GM18505 (cell line): ENCODE results near the gene ABLIM2.

Experiments
- ATAC-seq: cut with Tn5 transposase; IDR thresholded peaks from one replicate; pipeline ENCODE4 v1.9.1; 2021; ENCODE audit not compliant: unreplicated experiment
- POLR2A ChIP-seq: IDR thresholded peaks from 4 replicates; pipeline ENCODE4 v1.6.1; 2011; ENCODE audit warnings: borderline replicate concordance; ENCODE audit not compliant: insufficient read depth, insufficient read length; ENCODE audit errors: extremely low read depth

ABLIM2 gene

DNA sequence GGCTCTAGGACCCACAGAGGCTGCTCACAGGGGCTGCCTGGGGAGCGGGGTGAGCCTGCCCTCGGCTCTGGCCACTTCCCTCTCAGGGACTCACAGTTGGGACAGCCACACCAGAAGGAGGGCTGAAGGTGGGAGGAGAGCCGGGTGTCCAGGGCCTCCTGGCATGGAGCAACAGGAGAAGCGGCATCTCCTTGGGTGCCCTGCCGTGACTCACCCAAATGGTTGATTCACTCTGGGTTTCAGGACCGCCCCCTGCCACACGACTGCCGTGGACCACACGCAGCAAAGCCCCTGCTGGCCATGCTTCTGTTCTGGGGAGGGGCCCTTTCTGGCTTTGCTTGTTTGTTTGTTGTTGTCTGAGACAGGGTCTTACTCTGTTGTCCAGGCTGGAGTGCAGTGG, 132.9 kb downstream of the ABLIM2 start:
- no peak for ATAC-seq
- TF ChIP-seq POLR2A, result no peak

DNA sequence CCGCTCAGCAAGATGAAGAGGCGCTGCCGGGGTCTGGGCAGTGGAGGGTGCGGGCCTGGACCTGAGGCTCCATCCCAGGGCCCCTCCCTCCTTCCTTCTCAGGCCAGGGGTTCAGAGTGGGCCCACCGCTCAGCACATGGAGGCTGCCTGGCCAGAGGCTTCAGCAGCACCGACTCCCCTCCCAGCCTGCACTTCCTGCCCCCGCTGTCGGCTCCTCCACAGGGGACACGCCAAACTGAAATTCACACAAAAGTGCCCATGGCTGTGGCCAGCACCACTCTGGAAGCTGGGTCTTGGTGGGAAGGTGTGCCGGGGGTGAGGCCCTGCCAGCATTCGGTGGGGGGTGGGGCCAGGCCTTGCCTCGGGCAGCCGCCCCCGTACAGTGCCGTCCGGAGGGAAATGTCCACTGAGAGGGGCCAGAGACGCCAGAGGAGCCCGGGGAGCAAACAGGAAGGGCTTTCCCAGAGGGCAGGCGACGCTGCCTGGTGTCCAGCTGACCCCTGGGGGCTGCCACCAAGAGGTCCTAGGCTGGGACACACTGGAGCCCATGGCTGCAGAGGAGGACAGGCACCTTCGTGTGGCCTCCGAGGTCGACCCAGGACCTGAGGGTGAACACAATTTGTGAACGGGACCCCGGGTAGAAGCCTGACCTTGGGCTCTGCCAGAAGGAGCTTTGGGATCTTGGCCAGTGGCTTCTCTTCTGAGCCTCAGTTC, 134.4 kb downstream of the ABLIM2 start:
- no peak for ATAC-seq
- no peak for TF ChIP-seq POLR2A

DNA sequence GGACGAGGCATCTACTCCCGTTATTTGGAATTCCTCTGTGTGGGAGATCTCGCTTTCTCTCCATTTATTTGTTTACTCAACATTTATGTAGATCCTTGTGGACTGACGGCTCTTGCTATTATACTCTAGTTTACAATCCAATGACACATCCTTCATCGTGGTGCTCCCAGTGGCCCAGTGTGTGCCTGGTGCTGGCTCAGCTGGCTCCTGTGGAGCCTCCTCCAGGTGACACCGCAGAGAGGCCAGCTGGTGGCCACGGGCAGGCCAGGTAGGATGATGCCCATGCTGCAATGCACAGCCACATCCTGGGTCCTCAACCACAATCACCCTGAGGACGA, 134.9 kb downstream of the ABLIM2 start:
- no peak for ATAC-seq
- no peak for TF ChIP-seq POLR2A

DNA sequence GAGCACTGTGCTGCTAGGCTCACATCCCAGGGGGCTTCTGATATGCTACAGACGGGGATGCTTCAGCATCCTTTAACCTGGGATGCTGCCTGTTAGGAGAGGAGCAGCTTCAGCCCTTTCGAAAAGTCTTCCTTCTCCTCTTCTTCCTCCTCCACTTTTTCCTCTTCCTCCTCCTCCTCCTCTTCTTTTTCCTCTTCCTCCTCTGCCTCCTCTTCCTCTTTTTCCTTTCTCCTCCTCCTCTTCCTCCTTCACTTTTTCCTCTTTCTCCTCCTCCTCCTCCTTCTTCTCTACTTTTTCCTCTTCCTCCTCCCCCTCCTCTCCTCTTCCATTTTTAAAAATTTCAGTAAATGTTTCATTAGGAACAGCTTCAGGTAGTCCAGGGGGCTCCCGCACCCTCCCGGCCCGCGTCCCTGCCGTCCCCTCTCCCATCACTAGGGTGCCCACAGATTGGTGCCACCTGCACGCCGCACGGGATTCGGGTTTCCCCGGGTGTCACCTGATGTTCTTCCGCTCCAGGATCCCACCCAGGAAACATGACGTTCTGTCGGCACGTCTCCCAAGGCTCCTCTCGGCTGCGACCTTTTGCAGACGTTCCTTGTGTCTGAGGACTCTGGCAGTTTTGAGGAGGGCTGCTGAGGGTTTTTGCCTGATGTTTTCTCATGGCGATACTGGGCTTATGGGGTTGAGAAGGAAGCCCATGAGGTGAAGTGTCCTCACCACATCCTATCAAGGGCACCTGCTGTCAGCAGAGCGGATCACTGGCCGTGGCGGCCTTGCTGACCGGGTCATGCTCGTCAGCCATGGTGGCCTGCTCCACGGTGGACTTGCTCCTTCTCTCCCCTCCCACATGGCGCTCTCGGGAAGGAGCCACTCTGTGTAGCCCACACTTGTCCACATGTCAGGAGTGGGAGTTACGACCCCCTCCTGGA, 135.6 kb downstream of the ABLIM2 start:
- no peak for ATAC-seq
- TF ChIP-seq POLR2A, result no peak

DNA sequence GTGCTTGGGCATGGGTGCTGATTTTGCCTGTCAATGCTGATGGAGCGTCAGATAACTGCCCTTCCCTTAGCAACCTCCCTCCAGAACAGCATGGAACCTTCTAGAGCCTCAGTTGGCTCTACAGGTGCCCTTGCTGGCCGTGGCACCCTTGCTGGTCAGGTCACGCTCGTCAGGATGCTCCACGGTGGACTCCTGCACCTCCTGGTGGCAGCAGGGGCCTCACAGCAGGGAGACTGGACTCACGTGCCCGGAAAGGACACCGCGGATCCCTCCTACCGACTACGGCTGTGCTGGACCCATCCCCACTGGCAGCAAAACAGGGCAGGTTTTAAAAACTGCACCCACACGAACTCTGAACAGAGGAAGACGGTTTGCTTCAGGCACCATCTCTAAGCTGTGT, 136.8 kb downstream of the ABLIM2 start:
- no peak for ATAC-seq
- no peak for TF ChIP-seq POLR2A

GRCh38 chr4:8019396-8020365, 138.9 kb downstream of the ABLIM2 start:
- TF ChIP-seq POLR2A, result no peak
- no peak for ATAC-seq

GRCh38 chr4:8016527-8016926, 142.1 kb downstream of the ABLIM2 start:
- no peak for TF ChIP-seq POLR2A

DNA sequence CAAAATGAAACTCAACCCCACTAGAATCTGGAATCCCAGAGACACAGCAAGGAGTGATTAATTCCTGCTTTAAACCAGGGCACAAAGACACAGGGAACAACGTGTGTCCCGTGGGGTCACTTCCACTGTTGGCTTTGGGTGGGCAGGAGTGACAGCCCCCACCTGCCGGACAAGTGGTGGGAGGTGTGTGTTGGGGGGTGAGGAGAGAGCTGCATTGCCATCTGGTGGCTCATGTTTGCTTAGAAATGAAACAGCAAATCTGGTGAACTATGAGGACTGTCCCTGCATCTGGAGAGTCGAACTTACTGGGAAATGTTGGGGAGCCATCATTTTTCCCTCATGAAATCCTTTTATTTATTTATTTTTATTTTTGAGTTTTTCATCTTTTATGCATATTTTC, 143.1 kb downstream of the ABLIM2 start:
- no peak for ATAC-seq
- no peak for TF ChIP-seq POLR2A

More at GRCh38 chr4:8016527-8016926, 142.1 kb downstream of the ABLIM2 start:
- no peak for ATAC-seq

GRCh38 chr4:8013976-8014726, 144.5 kb downstream of the ABLIM2 start:
- ATAC-seq, result no peak
- TF ChIP-seq POLR2A, result no peak

GRCh38 chr4:8012517-8012916, 146.1 kb downstream of the ABLIM2 start:
- ATAC-seq, result no peak
- no peak for TF ChIP-seq POLR2A

DNA sequence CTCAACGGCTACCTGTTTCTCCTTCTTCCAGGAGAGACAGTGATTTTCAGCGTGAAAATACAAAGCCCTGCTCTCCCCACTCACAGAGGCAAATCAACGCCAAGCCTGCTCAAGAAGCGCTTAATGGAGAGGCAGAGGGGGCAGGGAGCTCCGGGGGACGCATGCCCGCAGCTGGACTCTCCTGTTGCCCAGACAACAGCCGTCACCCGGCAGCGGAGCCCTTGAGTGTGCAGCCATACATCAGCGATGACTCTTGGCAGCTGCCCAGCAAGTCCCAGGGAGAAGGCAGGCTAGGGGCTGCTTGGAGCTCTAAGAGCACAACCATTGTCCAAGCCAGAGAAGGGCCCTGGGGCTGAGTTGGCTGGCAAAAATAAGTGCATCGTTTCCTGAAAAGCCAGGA, 148.0 kb downstream of the ABLIM2 start:
- TF ChIP-seq POLR2A, result no peak
- ATAC-seq, result no peak

- TF ChIP-seq POLR2A, result no peak
- no peak for ATAC-seq
Observed at GRCh38 chr4:8009710-8010511, 148.7 kb downstream of the ABLIM2 start.
